DND-41 (cell line): ENCODE results near the gene RNF123.

Experiments used
- CTCF ChIP-seq: IDR thresholded peaks from 2 replicates; pipeline ENCODE4 v1.5.1; 2012; ENCODE audit warnings: borderline replicate concordance, low read length, moderate library complexity, mild to moderate bottlenecking; ENCODE audit not compliant: poor library complexity, severe bottlenecking; ENCODE audit errors: extremely low read depth
- EZH2 ChIP-seq: IDR thresholded peaks from 3 replicates; pipeline ENCODE4 v1.6.1; 2012; ENCODE audit warnings: borderline replicate concordance, low read depth, mild to moderate bottlenecking, moderate library complexity, low read length, inconsistent platforms; ENCODE audit not compliant: severe bottlenecking

- TF ChIP-seq EZH2: no peak
- no peak for TF ChIP-seq CTCF
Measured at GRCh38 chr3:49702672-49703071, 13.3 kb downstream of the RNF123 start.
